ENCODE data around the gene TSTD1. TPM values are rescaled to one million over a fixed set of nuclear protein-coding genes. Genes with fewer than 3 reads are reported as not detected.

Gene TSTD1
- total and polyA plus RNA-seq, 2 of the 8 experiments (the other 6 are each of a cell fraction or from before 2014, with no cell fraction given), result 60.9 to 314 TPM

GRCh38 chr1:161045736-161046604, 7.2 kb upstream of the TSTD1 start, which contains the start of gene USF1 (continued):
- TF ChIP-seq, protein P1, sequence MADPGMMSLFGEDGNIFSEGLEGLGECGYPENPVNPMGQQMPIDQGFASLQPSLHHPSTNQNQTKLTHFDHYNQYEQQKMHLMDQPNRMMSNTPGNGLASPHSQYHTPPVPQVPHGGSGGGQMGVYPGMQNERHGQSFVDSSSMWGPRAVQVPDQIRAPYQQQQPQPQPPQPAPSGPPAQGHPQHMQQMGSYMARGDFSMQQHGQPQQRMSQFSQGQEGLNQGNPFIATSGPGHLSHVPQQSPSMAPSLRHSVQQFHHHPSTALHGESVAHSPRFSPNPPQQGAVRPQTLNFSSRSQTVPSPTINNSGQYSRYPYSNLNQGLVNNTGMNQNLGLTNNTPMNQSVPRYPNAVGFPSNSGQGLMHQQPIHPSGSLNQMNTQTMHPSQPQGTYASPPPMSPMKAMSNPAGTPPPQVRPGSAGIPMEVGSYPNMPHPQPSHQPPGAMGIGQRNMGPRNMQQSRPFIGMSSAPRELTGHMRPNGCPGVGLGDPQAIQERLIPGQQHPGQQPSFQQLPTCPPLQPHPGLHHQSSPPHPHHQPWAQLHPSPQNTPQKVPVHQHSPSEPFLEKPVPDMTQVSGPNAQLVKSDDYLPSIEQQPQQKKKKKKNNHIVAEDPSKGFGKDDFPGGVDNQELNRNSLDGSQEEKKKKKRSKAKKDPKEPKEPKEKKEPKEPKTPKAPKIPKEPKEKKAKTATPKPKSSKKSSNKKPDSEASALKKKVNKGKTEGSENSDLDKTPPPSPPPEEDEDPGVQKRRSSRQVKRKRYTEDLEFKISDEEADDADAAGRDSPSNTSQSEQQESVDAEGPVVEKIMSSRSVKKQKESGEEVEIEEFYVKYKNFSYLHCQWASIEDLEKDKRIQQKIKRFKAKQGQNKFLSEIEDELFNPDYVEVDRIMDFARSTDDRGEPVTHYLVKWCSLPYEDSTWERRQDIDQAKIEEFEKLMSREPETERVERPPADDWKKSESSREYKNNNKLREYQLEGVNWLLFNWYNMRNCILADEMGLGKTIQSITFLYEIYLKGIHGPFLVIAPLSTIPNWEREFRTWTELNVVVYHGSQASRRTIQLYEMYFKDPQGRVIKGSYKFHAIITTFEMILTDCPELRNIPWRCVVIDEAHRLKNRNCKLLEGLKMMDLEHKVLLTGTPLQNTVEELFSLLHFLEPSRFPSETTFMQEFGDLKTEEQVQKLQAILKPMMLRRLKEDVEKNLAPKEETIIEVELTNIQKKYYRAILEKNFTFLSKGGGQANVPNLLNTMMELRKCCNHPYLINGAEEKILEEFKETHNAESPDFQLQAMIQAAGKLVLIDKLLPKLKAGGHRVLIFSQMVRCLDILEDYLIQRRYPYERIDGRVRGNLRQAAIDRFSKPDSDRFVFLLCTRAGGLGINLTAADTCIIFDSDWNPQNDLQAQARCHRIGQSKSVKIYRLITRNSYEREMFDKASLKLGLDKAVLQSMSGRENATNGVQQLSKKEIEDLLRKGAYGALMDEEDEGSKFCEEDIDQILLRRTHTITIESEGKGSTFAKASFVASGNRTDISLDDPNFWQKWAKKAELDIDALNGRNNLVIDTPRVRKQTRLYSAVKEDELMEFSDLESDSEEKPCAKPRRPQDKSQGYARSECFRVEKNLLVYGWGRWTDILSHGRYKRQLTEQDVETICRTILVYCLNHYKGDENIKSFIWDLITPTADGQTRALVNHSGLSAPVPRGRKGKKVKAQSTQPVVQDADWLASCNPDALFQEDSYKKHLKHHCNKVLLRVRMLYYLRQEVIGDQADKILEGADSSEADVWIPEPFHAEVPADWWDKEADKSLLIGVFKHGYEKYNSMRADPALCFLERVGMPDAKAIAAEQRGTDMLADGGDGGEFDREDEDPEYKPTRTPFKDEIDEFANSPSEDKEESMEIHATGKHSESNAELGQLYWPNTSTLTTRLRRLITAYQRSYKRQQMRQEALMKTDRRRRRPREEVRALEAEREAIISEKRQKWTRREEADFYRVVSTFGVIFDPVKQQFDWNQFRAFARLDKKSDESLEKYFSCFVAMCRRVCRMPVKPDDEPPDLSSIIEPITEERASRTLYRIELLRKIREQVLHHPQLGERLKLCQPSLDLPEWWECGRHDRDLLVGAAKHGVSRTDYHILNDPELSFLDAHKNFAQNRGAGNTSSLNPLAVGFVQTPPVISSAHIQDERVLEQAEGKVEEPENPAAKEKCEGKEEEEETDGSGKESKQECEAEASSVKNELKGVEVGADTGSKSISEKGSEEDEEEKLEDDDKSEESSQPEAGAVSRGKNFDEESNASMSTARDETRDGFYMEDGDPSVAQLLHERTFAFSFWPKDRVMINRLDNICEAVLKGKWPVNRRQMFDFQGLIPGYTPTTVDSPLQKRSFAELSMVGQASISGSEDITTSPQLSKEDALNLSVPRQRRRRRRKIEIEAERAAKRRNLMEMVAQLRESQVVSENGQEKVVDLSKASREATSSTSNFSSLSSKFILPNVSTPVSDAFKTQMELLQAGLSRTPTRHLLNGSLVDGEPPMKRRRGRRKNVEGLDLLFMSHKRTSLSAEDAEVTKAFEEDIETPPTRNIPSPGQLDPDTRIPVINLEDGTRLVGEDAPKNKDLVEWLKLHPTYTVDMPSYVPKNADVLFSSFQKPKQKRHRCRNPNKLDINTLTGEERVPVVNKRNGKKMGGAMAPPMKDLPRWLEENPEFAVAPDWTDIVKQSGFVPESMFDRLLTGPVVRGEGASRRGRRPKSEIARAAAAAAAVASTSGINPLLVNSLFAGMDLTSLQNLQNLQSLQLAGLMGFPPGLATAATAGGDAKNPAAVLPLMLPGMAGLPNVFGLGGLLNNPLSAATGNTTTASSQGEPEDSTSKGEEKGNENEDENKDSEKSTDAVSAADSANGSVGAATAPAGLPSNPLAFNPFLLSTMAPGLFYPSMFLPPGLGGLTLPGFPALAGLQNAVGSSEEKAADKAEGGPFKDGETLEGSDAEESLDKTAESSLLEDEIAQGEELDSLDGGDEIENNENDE (IDR thresholded peaks at IDR 0.05; ENCODE audit: insufficient replicate concordance, low read length), result no peak
- TF ChIP-seq CHD2 (IDR thresholded peaks at IDR 0.05; ENCODE audit: low read length) (no peak), KDM4A (IDR thresholded peaks at IDR 0.05; ENCODE audit: low read depth, low read length, severe bottlenecking) (peak; percentile 99), CEBPB (IDR thresholded peaks at IDR 0.05; ENCODE audit: low read depth, low read length) (no peak), POLR2A (IDR thresholded peaks at IDR 0.05; ENCODE audit: control extremely low read depth in 1 of 2, low read depth in 2 of 2, low read length in 2 of 2) (peak; percentile 78 to 96), HDAC2 (IDR thresholded peaks at IDR 0.05; ENCODE audit: borderline replicate concordance in 1 of 2, low read depth in 2 of 2, low read length in 2 of 2) (0 out of 4 replicates have a peak, but pooled peaks of 1 of the 2 experiments have one; percentile 21), RNF2 (IDR thresholded peaks at IDR 0.05; ENCODE audit: borderline replicate concordance, low read depth, low read length, missing control alignments, poor library complexity, severe bottlenecking) (no peak), SIN3A (conservative IDR thresholded peaks at IDR 0.05 in 1 of 2, IDR thresholded peaks at IDR 0.05 in 1 of 2; ENCODE audit: low read depth in 1 of 2, low read length in 2 of 2) (peak in 1 of 2 experiments; percentile 73; a peak in 2 of 4 replicates)

Measured in H1 (cell line).